Tibial nerve (tissue), 4 donors: ENCODE measurements around the gene PHF20. TPM values are rescaled to one million over a fixed set of nuclear protein-coding genes. Genes with fewer than 3 reads are reported as not detected.

ENCODE experiments used
- DNase-seq, 2 donors: peaks; one replicate each; pipeline ENCODE4 v3.0.0-alpha.2; 2019; ENCODE audit warnings: low spot score in 2 of 2
- H3K27ac ChIP-seq, 4 donors: fragments of 200-600 bp; sonication (generic) in 3 of 4; one replicate each; pipeline ENCODE4 v1.5.1; 2017 to 2019; ENCODE audit warnings: mild to moderate bottlenecking in 1 of 4
- H3K27me3 ChIP-seq, 2 donors: fragments of 200-600 bp; sonication (generic) in 1 of 2; one replicate each; pipeline versions ENCODE4 v1.5.1 to v1.6.0; 2017 to 2019
- H3K36me3 ChIP-seq, 3 donors: fragments of 200-600 bp; sonication (generic); one replicate each; pipeline ENCODE4 v1.5.1; 2018 to 2019
- H3K4me1 ChIP-seq, 4 donors: fragments of 200-600 bp; sonication (generic) in 3 of 4; one replicate each; pipeline ENCODE4 v1.5.1; 2017 to 2019
- H3K4me3 ChIP-seq, 4 donors: fragments of 200-600 bp; sonication (generic) in 3 of 4; one replicate each; pipeline ENCODE4 v1.5.1; 2017 to 2019; ENCODE audit warnings: mild to moderate bottlenecking in 1 of 4, moderate library complexity in 1 of 4
- H3K9me3 ChIP-seq, 4 donors: fragments of 200-600 bp; sonication (generic) in 3 of 4; one replicate each; pipeline ENCODE4 v1.5.1; 2017 to 2019
- EP300 ChIP-seq, 2 donors: sonication (generic); formaldehyde crosslinking; IDR thresholded peaks; one replicate each; pipeline ENCODE4 v1.6.1; 2017; ENCODE audit warnings: antibody characterized with exemption in 2 of 2, mild to moderate bottlenecking in 1 of 2
- POLR2A ChIP-seq, 2 donors: fragments of 450-650 bp; IDR thresholded peaks; one replicate each; pipeline ENCODE4 v1.6.1; 2017; ENCODE audit warnings: antibody characterized with exemption in 2 of 2, mild to moderate bottlenecking in 2 of 2, moderate library complexity in 2 of 2
- WGBS, 2 donors: methylation state at CpG; one replicate each; pipeline ENCODE4 v1.1.5; 2018; 5-methylcytosine and 5-hydroxymethylcytosine counted together
- total RNA-seq, 4 donors: library from RNA; depleted of rRNA; stranded (reverse); fragments of >200 nt; gene quantifications; one replicate each; pipeline ENCODE4 v1.1.0, GENCODE V29; 2016
- TF ChIP-seq, protein P1 (sequence below), 5 experiments: fragments of 200-600 bp in 3 of 5; fragments of 450-650 bp in 2 of 5; sonication (generic) in 3 of 5; IDR thresholded peaks; one replicate each; pipeline ENCODE4 v1.5.1; 2016 to 2019; ENCODE audit warnings: antibody characterized with exemption in 5 of 5, mild to moderate bottlenecking in 3 of 5, moderate library complexity in 2 of 5

PHF20 gene
- total RNA-seq, 4 donors from 2014 or later = 30.0 to 76.8 (median 57.1) TPM

DNA sequence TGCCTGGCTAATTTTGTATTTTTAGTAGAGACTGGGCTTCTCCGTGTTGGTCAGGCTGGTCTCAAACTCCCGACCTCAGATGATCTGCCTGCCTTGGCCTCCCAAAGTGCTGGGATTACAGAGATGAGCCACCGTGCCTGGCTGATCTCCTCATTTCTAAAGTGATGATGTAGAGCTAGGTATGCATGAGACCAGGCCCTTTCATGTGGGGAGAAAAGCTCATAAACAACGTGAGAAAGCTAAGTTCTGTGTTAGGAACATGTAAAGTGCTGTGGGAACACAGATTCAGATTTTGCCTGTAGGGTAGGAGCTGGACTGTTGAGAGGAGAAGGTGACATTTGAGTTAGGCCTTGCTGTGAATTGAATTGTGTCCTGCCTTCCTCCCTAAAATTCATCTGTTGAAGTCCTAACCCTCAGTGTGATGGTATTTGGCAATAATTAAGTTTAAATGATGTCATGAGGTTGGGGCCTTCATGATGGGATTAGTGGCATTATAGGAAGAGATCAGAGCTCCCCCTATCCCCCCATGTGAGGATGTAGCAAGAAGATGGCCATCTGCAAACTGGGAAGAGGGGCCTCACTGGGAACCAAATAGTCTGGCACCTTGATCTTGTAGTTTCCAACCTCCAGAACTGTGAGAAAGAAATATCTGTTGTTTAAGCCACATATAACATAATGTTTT lies 133.3 kb downstream of the PHF20 start:
- Histone ChIP-seq H3K9me3 (no peaks in the 10 kb centered on the region), H3K4me1 (peaks cover 0 to 9% (median 0%) of the 10 kb centered on the region in 4 donors), H3K36me3 (peaks cover 0 to 35% (median 0%) of the 10 kb centered on the region in 3 donors), H3K4me3 (no peak overlapping the region), H3K27me3 (no peaks in the 10 kb centered on the region), H3K27ac (no peak overlapping the region)
- WGBS, 2 donors = 99% methylated on average over 4 of the region's 4 CpGs
- no peak for TF ChIP-seq POLR2A (IDR thresholded peaks at IDR 0.05)
- TF ChIP-seq EP300 (IDR thresholded peaks at IDR 0.05) = no peak
- TF ChIP-seq, protein P1, sequence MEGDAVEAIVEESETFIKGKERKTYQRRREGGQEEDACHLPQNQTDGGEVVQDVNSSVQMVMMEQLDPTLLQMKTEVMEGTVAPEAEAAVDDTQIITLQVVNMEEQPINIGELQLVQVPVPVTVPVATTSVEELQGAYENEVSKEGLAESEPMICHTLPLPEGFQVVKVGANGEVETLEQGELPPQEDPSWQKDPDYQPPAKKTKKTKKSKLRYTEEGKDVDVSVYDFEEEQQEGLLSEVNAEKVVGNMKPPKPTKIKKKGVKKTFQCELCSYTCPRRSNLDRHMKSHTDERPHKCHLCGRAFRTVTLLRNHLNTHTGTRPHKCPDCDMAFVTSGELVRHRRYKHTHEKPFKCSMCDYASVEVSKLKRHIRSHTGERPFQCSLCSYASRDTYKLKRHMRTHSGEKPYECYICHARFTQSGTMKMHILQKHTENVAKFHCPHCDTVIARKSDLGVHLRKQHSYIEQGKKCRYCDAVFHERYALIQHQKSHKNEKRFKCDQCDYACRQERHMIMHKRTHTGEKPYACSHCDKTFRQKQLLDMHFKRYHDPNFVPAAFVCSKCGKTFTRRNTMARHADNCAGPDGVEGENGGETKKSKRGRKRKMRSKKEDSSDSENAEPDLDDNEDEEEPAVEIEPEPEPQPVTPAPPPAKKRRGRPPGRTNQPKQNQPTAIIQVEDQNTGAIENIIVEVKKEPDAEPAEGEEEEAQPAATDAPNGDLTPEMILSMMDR (IDR thresholded peaks at IDR 0.05) = no peak
- no peak for DNase-seq

DNA sequence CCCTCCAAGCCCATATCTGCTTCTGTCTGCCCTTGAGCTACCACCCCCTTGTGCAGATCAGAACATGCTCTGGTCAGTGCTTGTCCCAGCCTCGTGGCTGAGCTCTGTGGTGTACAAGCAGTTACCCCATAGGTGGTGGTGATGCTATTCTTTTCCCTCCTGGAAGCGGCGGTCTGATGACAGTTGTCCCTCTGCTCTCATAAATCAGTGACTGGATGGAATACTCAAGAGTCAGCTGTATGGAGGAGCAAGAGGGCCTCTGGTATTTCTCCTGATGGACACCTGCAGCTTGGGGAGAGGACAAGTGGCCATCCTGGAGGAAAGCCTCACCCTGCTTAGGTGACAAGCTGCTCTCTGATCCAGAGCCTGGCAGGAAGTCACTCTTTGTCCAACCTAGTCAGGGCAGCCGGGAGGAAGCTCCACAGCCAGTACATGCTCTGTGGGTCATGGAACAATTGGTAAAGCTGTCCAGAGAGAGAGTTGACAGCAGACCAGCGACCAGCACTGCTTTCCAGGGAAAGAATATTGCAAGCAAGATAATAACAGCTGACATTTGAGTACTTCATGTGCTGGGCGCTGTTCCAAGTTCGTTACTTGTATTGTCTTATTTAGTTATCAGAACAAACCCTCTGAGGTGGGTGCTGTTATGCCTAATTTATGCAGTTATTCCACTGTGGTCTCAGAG lies 135.3 kb downstream of the PHF20 start:
- no peak overlapping the region for H3K27ac ChIP-seq
- no peak for DNase-seq
- H3K4me1 ChIP-seq = peaks cover 0 to 9% (median 0%) of the 10 kb centered on the region in 4 donors
- 75 to 84% methylated on average over 7 of the region's 7 CpGs for WGBS, 2 donors
- peaks cover 0 to 39% (median 0%) of the 10 kb centered on the region in 3 donors for H3K36me3 ChIP-seq
- TF ChIP-seq, protein P1 (IDR thresholded peaks at IDR 0.05) = no peak
- TF ChIP-seq EP300 (IDR thresholded peaks at IDR 0.05) (no peak), POLR2A (IDR thresholded peaks at IDR 0.05) (no peak)
- H3K4me3 ChIP-seq = no peak overlapping the region
- H3K27me3 ChIP-seq = no peaks in the 10 kb centered on the region
- no peaks in the 10 kb centered on the region for H3K9me3 ChIP-seq

DNA sequence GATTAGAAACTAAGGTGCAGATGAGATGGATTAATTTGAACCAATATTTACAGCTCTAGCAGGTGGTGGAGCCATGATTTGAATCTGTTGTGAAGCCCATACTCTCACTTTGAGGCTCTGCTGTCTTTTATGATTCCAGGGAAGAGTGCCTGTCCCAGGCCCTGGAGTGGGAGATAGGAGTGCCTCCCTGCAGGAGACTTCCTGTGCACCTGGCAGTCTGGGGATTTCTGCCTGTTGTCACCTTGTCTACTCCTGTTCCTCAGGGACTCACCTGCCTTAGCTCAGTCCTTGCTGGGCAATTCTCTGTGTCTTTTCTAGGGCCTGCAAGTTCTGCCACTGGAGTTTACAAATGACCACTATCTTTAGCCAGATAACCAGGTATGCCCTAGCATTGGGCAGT lies 136.2 kb downstream of the PHF20 start:
- Histone ChIP-seq H3K27ac (no peak overlapping the region), H3K9me3 (no peaks in the 10 kb centered on the region), H3K4me3 (no peak overlapping the region), H3K27me3 (no peaks in the 10 kb centered on the region), H3K4me1 (peaks cover 0 to 9% (median 0%) of the 10 kb centered on the region in 4 donors), H3K36me3 (peaks cover 0 to 45% (median 0%) of the 10 kb centered on the region in 3 donors)
- DNase-seq = no peak
- TF ChIP-seq POLR2A (IDR thresholded peaks at IDR 0.05) = no peak
- TF ChIP-seq EP300 (IDR thresholded peaks at IDR 0.05) = no peak
- TF ChIP-seq, protein P1 (IDR thresholded peaks at IDR 0.05) = no peak

DNA sequence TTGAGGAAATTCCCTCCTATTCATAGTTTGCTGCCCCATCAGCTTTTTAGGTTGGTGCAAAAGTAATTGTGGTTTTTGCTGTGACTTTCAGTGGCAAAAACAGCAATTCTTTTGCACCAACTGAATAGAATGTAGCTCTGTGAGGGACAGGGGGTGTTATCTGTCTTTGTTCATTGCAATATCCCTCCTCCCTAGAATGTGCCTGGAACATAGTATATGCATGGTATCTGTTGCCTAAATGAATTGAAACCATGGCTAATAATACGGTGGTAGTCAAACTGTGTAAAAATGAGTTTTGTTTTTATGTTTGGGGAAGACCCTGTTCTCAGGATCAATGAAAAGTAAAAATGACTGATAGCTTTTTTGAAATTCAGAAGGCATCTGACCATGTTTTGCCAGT lies 137.4 kb downstream of the PHF20 start:
- no peaks in the 10 kb centered on the region for H3K9me3 ChIP-seq
- H3K4me3 ChIP-seq = no peak overlapping the region
- no peaks in the 10 kb centered on the region for H3K27me3 ChIP-seq
- no peak for DNase-seq
- no peak overlapping the region for H3K27ac ChIP-seq
- WGBS, 2 donors = 85 to 91% methylated on average over 1 of the region's 1 CpG
- H3K36me3 ChIP-seq = peaks cover 0 to 57% (median 0%) of the 10 kb centered on the region in 3 donors
- peaks cover 0 to 9% (median 0%) of the 10 kb centered on the region in 4 donors for H3K4me1 ChIP-seq
- TF ChIP-seq POLR2A (IDR thresholded peaks at IDR 0.05) (no peak), EP300 (IDR thresholded peaks at IDR 0.05) (no peak)
- TF ChIP-seq, protein P1 (IDR thresholded peaks at IDR 0.05) = no peak

DNA sequence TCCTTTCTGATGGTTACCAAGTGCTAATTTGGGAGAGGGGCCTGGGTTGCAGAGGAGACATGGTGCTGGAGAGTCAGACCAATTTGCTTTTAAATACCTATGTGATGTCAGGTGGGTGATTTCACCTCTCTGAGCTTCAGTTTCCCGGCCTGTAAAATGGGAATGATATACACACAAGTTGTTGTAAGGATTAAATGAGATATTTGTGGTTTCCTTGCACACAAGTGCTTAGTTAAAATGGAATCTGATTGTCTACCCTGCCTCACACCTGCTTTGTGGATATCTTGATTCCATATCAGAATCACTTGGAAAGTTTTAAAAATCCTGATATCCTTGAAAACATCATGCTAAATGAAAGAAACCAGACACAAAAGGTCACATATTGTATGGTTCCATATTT lies 138.0 kb downstream of the PHF20 start:
- H3K27me3 ChIP-seq = no peaks in the 10 kb centered on the region

More for the DNA sequence above, 138.0 kb downstream of the PHF20 start:
- Histone ChIP-seq H3K27ac (no peak overlapping the region), H3K4me1 (peaks cover 0 to 9% (median 0%) of the 10 kb centered on the region in 4 donors), H3K4me3 (no peak overlapping the region), H3K9me3 (no peaks in the 10 kb centered on the region), H3K36me3 (peaks cover 0 to 57% (median 0%) of the 10 kb centered on the region in 3 donors)
- 86 to 100% methylated on average over 1 of the region's 1 CpG for WGBS, 2 donors
- TF ChIP-seq POLR2A (IDR thresholded peaks at IDR 0.05) = no peak
- TF ChIP-seq, protein P1 (IDR thresholded peaks at IDR 0.05) = no peak
- no peak for TF ChIP-seq EP300 (IDR thresholded peaks at IDR 0.05)
- no peak for DNase-seq
